NCI-H187 treated with DMSO at 0.1 percent for 48 hours (cell line): ENCODE measurements around the gene TALDO1.

Experiments
- DNase-seq: peaks from one replicate; lab custom pipeline; 2025; lab: John Stamatoyannopoulos, UW

TALDO1 gene

GRCh38 chr11:787084-787675, 39.9 kb downstream of the TALDO1 start:
- DNase-seq, result no peak

- DNase-seq, result no peak
Measured at GRCh38 chr11:788009-788640, 40.9 kb downstream of the TALDO1 start.

GRCh38 chr11:788953-789940, 42.0 kb downstream of the TALDO1 start:
- DNase-seq, result no peak

- DNase-seq, result no peak
Measured at GRCh38 chr11:789943-790342, 42.7 kb downstream of the TALDO1 start, which contains the start of gene CEND1. Gene CEND1, minus strand, starts transcription at chr11:790090. Its CDS starts 1,514 bp downstream, at chr11:788576.

GRCh38 chr11:790721-791564, 43.7 kb downstream of the TALDO1 start:
- DNase-seq, result no peak

GRCh38 chr11:791658-792534, 44.6 kb downstream of the TALDO1 start:
- no peak for DNase-seq

- DNase-seq, result no peak
Measured at GRCh38 chr11:792535-792821, 45.2 kb downstream of the TALDO1 start.

- DNase-seq, result no peak
Measured at GRCh38 chr11:792873-793272, 45.6 kb downstream of the TALDO1 start.

GRCh38 chr11:793556-793955, 46.3 kb downstream of the TALDO1 start:
- no peak for DNase-seq

GRCh38 chr11:794013-794765, 46.9 kb downstream of the TALDO1 start:
- no peak for DNase-seq

- no peak for DNase-seq
Measured at GRCh38 chr11:794766-795633, 47.7 kb downstream of the TALDO1 start.

GRCh38 chr11:795634-796564, 48.6 kb downstream of the TALDO1 start:
- peak; percentile 83 for DNase-seq

- no peak for DNase-seq
Measured at GRCh38 chr11:796565-797295, 49.5 kb downstream of the TALDO1 start.

- DNase-seq, result peak; percentile 72
Measured at GRCh38 chr11:797296-798092, 50.2 kb downstream of the TALDO1 start.

- DNase-seq, result no peak
Measured at GRCh38 chr11:798093-798713, 50.9 kb downstream of the TALDO1 start, which contains the start of gene SLC25A22. Gene SLC25A22, minus strand, starts transcription at chr11:798281. Its CDS starts 3,275 bp downstream, at chr11:795006.
